ENCODE data around the gene LRRC8D.
A peak's percentile ranks its signal among the peaks of the same experiment; 100 is the strongest.

LRRC8D gene

DNA sequence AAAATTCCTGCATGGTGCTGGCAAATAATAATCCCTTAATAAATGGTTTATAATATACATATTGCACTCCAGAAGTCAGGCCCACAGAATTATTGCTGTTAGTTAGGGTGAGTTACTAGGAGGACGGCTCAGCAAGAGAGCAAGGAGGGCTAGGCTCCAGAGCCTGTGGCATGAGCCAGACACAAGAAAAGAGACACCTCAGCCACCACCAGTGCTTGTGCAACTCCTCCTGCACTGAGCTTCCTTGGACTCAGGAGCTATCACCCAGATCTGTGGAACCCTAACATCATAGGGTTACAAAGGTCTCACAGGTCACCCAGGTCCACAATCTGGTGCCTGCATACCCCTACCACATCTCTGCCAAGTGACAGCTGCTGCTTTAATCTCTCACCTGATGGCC, 12.8 kb upstream of the LRRC8D start:
- DNase-seq, result no peak

GRCh38 chr1:89808441-89809117, 12.3 kb upstream of the LRRC8D start:
- DNase-seq, result no peak

- no peak for DNase-seq
Measured at GRCh38 chr1:89809556-89809955, 11.3 kb upstream of the LRRC8D start.

DNA sequence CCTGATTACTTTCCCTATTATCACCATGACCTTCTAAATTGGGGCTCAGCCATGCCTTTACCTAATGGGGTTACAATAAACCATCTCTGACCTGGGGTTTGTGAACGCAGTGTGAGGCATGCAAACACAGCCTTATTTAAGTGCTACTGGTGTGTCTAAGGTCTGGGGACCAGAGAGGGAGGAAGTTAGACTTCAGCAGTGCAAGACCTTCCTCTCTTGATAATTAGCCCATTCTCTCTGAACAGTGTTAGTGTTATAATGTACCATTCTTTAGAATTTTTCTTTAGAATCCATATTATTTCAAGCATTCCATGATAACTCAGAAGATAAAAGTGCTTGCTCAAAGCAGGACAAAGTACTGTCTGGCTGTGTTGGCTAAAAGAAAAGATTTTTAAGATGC, 10.5 kb upstream of the LRRC8D start:
- no peak for DNase-seq

DNA sequence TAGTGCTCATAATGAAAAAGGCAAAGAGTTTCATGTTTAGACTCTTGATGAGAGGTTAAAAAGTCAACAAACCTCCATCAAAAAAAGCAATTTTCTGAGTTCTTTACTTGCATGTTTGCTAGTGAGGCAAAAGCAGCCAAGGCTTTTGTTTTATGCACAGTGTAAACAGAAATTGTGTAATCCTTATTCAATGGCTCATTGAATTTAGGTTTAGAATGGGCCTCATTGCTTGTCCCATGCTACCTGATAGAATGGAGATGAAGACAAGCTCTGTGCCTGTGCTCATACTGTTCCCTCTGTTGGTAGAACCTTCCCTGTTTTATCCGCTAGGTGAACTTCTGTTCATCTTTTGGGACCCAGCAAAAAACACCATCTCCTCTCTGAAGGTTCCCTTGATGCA, 10.0 kb upstream of the LRRC8D start:
- no peak for DNase-seq

DNA sequence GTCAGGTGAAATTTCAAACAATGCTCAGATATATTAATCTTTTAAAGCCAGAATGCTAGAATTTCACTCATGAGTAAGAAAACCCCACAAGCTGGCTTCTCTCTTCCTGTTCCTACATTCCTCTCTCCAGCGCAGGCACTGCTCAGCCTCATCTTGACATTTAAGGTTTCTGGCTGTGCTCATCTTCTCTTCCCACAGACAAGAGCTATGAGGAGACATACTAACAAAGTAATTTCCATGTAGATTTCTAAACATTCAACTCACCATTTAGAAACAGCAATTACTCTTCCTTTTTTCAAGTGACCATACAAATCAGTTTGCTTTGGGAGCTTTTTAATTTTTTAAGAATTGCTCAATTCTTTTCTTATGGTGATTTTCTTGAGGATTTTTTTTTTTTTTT, 7.8 kb upstream of the LRRC8D start:
- DNase-seq, result no peak

DNA sequence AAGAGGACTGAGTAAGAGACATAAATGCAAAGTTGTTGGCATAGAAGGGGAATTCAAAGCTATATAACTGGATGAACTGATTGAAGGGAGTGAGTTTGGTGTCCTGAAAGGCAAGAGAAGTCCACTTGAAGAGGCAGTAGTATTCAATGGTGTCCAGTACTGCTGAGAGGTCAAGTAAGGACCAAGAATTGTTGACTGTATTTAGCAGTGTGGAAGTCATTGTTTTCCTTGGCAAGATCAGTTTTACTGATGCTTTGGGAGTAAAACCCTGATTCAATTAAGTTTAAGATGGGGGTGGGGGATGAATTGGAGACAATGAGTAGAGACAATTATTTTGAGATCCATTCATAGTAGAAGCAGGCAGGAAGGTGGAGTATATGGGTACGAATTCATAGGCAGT, 5.8 kb upstream of the LRRC8D start:
- no peak for DNase-seq

DNA sequence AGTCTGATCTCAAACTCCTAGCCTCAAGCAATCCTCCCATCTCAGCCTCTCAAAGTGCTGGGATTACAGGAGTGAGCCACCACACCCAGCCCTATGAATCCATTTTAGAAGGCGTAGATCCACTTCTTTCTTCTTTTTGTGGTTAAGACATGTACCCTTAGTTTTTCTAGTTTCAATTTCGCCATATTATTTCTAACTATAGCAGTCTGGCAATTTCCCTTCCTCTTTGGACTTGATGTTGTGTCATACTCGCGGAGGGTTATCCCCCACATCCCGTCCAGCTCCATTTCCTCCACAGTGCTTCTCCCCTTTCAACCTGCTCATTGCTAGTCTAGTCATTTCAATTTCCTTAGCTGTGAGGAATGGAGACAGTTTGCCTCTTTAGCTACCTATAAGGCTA, 5.2 kb upstream of the LRRC8D start:
- DNase-seq, result no peak

GRCh38 chr1:89816366-89816765, 4.5 kb upstream of the LRRC8D start:
- DNase-seq, result no peak

DNA sequence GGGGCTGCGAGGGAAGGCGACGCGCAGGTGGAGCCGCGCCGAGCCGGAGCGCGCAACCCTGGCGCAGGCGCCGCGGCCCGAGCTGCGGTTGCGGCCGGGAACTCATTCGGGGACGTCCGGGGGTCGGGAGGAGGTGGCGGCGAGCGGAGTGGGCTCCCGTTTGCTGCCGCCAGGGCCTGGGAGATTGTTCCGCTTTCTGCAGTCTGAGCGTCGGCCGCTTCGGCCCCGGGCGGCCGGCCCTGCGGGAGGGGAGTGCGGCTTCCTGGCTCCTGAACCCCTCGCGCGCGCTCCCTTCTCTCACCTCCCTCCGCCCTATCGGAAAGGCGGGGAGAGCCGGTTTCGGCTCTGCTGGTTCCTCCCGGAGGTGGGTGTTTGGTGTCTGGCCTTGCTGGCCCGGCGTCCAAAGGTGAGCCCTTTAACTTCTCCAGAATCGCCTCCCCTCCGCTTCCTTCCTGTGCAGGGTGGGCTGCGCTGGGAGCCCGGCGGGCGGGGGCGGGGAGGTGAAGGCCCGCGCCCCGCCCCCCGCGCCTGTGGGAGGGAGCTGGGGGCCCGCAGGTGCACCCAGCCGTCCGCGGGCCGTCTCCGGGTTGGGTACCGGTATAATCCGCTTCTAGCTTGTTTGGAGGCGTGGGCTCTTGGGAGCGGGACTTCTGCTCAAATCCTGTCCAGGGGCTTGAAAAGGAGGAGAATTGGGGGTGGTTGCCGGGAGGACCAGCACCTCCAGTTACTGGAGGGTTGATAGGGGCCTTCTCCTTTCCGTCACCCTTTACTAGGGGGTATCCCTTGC, 683 bp downstream of the LRRC8D start:
- peak; percentile 56 for DNase-seq

DNA sequence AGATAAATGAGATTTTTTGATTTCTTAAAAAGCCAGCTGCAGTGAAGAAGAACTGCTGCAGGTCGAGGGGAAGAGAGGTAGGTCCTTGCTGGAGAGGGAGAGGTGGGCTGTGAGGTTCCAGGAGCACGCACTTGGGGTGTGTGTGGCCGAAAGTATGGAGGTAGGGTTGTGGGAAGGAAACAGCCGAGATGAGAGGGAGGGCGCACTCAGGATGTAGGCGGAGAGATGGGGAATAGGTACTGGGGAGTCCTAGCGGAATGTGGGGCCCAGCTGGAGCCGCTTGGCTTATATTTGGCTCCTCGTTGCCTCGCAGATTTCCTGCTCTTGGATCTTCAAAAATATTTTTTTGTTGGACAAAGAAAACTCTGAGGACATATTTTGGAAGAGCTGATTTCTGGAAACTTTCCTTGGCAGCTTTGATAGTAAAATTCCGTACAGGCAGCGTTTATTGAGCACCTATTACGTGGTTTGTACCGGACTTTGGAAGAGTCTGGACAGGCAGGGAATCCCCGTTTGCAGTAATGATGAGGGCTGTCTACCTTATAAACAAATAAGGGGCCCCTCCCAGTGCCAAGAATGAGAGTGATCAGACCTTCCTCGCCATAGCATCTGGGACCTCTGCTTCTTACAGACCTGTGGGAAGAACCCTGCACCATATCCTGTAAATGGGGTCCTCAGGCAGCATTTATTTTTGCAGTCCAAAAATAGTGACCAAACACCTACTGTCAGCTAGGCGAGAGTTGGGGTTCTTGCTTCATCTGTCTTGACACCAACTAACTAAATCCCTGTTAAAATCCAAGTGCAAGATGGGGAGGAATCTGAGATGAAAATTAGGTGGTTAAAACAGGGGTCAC, 1.5 kb downstream of the LRRC8D start:
- no peak for DNase-seq

- DNase-seq, result no peak
Measured at GRCh38 chr1:89822999-89823628, 2.3 kb downstream of the LRRC8D start.

GRCh38 chr1:89823679-89824292, 3.0 kb downstream of the LRRC8D start:
- no peak for DNase-seq

DNA sequence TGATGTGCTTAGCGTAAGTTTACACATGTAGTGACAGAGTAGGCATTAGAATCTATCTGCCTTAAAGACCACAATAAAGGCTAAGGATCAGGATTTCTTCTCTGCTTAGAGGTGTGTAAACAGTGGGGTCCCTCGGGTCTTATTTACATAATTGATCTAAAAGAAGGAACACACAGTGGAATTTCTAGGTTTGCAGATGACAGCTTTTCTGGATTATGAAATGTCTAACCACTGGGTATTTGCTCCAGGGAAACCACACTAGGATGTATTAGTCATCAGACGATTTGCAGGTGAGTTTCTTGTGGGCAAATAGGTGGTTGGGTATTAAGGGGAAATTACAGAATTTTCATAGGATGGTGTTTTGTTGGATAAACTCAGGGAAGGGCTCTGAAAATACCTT, 5.8 kb downstream of the LRRC8D start:
- no peak for DNase-seq

GRCh38 chr1:89827330-89827729, 6.5 kb downstream of the LRRC8D start:
- DNase-seq, result no peak

DNA sequence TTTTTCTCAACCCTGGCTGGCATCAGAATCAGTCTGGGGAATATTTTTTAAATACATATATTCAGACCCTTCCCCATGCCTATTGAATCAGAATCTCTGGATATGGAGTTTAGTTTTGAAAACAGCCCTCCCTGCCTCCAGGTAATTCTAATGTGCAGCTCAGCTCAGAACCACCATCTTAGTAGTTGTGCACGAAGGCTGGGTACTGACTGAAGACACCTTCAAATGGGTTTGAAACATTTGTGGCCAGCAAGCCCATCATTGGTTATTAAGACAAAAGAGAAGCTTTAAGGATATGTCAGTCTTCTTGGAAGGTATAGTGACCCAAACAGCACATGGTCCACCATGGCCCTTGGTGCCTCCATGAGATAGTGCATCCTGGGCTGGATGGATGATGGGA, 7.1 kb downstream of the LRRC8D start:
- no peak for DNase-seq

GRCh38 chr1:89829186-89829585, 8.4 kb downstream of the LRRC8D start:
- no peak for DNase-seq

DNA sequence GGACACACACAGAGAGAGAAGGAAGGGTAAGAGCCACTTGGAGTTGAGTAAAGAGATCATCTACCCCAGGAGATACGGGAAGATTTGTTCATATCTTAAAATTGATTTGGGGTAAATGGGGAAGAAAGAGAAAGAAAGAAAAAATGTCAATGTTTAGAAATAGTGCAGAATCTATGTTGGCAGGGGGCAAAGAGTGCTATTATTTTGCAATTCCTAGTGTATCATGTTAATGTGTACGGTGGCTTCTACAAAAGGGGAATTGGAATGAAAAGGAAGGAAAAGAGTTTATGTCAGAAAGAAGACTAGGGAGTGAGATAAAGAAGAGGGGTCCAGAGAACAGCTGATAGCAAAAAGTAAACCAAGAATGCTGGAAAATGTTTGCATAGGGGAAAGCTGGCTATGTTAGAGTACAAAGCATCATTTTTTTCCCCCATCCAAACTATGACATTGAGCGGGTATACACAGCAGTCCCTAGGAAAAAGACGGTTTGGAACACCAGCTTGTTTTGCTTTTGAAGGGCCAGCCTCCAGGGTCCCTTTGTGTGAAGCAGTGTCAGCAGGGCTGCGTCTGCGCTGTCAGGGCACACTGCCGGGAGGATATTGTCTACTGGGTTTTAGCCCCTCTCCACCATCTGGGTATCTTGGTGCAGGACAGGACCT, 10.8 kb downstream of the LRRC8D start:
- no peak for DNase-seq

DNA sequence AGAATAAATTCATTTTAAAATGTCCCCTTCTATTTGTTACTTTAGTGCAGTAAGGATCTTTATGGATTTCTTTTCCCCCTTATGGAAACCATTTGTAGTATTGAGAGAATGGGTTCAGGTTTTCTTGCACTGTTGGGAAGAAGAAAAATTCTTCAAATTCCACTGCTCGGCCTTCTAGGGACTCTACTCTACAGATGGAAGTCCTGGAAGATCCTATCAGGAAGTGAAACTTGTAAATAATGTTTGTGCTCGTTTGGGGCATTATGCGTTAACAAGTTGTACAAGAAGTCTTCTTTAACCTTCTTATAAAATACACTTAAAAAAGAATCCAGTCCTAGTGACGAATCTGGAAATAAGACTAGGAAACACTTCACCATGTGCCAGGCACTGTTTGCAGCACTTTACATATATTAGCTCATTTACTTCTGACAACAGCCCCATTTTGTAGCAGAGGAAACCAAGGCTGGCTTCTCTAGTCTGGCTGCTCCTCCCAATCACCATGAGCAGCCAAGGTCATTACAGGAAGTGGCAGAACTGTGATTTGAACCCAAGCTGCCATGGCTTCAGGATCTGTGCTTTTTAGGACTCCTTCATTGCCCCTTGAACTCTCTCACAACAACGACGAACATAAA, 11.8 kb downstream of the LRRC8D start:
- DNase-seq, result no peak

DNA sequence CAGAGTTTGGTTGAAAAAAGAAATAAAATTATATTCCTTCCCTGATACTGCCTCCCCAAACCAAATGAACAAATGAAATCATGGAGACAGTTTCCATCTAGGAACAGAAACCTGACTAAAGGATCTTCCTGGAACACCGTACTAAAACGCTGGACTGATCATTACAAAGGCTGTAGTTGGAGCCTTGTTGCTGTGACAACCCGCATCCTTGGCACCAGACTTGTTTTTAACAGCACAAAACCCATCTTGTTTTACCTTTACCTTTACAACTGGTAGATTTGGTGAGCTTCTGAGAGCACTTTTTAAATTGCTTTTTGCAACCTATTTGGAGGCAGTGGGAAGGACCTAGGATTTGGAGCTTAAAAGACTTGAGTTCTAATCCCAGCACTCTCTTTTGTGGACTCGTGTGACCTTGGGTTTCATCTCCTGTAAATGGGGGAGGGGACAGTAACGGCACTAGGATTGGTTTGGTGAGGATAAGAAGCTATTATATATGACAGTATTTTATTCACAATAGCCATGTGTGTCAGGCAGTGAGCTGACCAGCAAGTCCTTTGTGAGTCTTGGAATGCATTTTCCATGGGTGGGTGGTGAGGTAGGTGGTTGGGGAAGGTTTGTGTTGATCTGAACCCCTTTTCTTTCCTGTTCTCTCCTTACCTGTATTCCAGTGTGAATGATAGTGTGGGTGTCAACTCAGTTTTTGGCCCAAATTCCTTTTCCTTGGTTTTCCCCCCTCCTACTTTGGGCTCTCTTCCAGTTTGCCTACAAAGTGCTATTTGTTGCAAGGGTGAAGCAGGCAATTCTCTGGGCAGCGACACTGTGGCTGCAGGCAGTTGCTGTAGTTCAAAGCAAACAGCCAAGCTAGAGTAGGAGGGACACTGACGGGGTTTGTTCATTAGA, 12.6 kb downstream of the LRRC8D start:
- no peak for DNase-seq
